Measurements from ENCODE around the gene IL6.

- TF ChIP-seq CTCF (optimal IDR thresholded peaks at IDR 0.05 in 1 of 3, IDR thresholded peaks at IDR 0.05 in 1 of 3, conservative IDR thresholded peaks at IDR 0.05 in 1 of 3; ENCODE audit: extremely low read depth in 1 of 3, insufficient read depth in 2 of 3, low read length in 3 of 3) (no peak), EZH2 (IDR thresholded peaks at IDR 0.05; ENCODE audit: low read length) (no peak)
Measured at GRCh38 chr7:22727714-22728035, 675 bp downstream of the IL6 start.

Measured in keratinocyte (primary cell).